NCI-H1105 treated with DMSO at 0.1 percent for 48 hours (cell line): ENCODE measurements around the gene COBL.

Experiments used
- DNase-seq: peaks from one replicate; lab custom pipeline; 2025; lab: John Stamatoyannopoulos, UW

COBL gene

GRCh38 chr7:51114501-51114900 is 202.1 kb downstream of the COBL start:
- no peak for DNase-seq

- no peak for DNase-seq
Measured at GRCh38 chr7:51113962-51114361, 202.6 kb downstream of the COBL start.

GRCh38 chr7:51113560-51113959 is 203.0 kb downstream of the COBL start:
- DNase-seq, result no peak

GRCh38 chr7:51111241-51111940 is 205.2 kb downstream of the COBL start:
- no peak for DNase-seq

GRCh38 chr7:51108134-51108533 is 208.5 kb downstream of the COBL start:
- no peak for DNase-seq

- DNase-seq, result no peak
Measured at GRCh38 chr7:51104278-51104677, 212.3 kb downstream of the COBL start.

- DNase-seq, result no peak
Measured at GRCh38 chr7:51103718-51104117, 212.9 kb downstream of the COBL start.

GRCh38 chr7:51102828-51103227 is 213.8 kb downstream of the COBL start:
- no peak for DNase-seq

- no peak for DNase-seq
Measured at GRCh38 chr7:51101111-51101757, 215.4 kb downstream of the COBL start.

GRCh38 chr7:51090411-51090810 is 226.2 kb downstream of the COBL start:
- DNase-seq, result no peak

- no peak for DNase-seq
Measured at GRCh38 chr7:51085034-51085692, 231.4 kb downstream of the COBL start.

GRCh38 chr7:51084121-51084520 is 232.5 kb downstream of the COBL start:
- DNase-seq, result no peak

- DNase-seq, result no peak
Measured at GRCh38 chr7:51082940-51083533, 233.6 kb downstream of the COBL start.

GRCh38 chr7:51082096-51082840 is 234.3 kb downstream of the COBL start:
- DNase-seq, result no peak

GRCh38 chr7:51081270-51081890 is 235.2 kb downstream of the COBL start:
- no peak for DNase-seq

GRCh38 chr7:51080622-51081269 is 235.9 kb downstream of the COBL start:
- DNase-seq, result no peak

GRCh38 chr7:51080216-51080615 is 236.4 kb downstream of the COBL start:
- DNase-seq, result no peak

GRCh38 chr7:51079494-51079893 is 237.1 kb downstream of the COBL start:
- no peak for DNase-seq

GRCh38 chr7:51078653-51079052 is 238.0 kb downstream of the COBL start:
- no peak for DNase-seq

- no peak for DNase-seq
Measured at GRCh38 chr7:51077987-51078370, 238.6 kb downstream of the COBL start.

- no peak for DNase-seq
Measured at GRCh38 chr7:51077316-51077986, 239.2 kb downstream of the COBL start.
